T-helper 2 cell treated with Interferon-gamma antibody and Interleukin-4, amounts not matched to agents 5 μg/mL and 100 μg/mL, for 36 hours (primary cell): ENCODE data around the gene VANGL1.

Experiments used
- DNase-seq: peaks from one replicate; pipeline ENCODE4 v3.0.0; 2021; ENCODE audit warnings: low spot score
- H3K27ac Mint-ChIP-seq: one replicate; pipeline ENCODE4 v1.8.0; 2021; ENCODE audit warnings: mild to moderate bottlenecking, mixed read lengths
- H3K27me3 Mint-ChIP-seq: one replicate; pipeline ENCODE4 v1.8.0; 2021; ENCODE audit warnings: low read depth, mixed read lengths
- H3K36me3 Mint-ChIP-seq: one replicate; pipeline ENCODE4 v1.8.0; 2021; ENCODE audit warnings: low read depth, mixed read lengths
- H3K4me1 Mint-ChIP-seq: one replicate; pipeline ENCODE4 v1.8.0; 2021; ENCODE audit warnings: low read depth, mixed read lengths
- H3K4me3 Mint-ChIP-seq: one replicate; pipeline ENCODE4 v1.8.0; 2022; ENCODE audit warnings: mild to moderate bottlenecking, moderate library complexity, mixed read lengths
- H3K9me3 Mint-ChIP-seq: one replicate; pipeline ENCODE4 v1.8.0; 2021; ENCODE audit warnings: mixed read lengths

The VANGL1 gene

DNA sequence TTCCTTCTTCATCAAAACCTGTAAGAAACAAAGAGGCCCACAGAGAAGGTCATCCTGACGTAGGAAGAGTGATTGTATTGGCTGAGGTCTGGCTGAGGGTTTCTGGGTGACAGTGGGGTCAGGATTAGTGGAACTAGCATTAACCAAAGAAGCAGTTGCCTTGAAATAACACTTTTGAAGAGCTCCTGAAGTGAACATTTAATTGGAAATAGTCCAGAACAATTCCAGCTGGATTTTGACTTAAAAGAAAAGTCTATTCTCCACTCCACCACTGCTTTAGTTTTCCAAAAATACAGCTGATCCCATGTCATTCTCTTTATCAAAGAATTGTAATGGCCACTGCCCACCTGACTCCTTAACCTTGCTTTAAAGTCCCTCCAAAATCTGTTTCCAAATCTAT lies 99.0 kb downstream of the VANGL1 start:
- Mint-ChIP-seq H3K36me3 (no peaks in the 10 kb centered on the region), H3K27me3 (peaks cover 2% of the 10 kb centered on the region), H3K4me3 (no peak overlapping the region), H3K4me1 (no peaks in the 10 kb centered on the region), H3K27ac (no peak overlapping the region), H3K9me3 (no peaks in the 10 kb centered on the region)
- no peak for DNase-seq

DNA sequence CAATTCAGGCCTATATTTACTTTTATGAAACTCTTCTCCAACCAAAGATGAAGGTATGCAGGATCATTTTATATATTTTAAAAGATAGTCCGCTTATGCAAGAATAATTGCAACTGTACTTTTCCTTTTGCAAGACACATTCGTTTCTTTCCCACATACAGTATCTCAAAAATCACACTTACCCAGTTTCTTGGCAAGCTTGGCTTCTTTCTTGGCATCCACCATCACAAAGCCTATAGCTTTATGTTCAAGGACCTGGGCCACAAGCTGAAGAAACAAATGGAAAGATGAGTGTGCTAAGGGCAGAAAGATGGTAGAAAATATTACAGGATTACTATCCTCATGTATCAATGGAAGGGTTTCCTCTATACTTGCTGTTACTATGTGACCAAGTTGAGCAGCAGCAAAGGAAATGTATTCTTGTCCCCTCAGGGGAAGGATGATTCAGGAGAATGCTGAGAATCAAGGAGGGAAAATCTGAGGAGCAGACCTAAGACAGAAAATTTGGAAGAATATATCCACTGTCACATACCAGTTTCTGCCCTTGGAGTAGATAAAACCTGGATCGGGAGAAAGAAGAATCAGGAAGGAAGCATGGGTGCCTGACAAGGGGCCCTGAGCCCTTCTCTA lies 103.0 kb downstream of the VANGL1 start:
- Mint-ChIP-seq H3K27ac (no peak overlapping the region), H3K36me3 (no peaks in the 10 kb centered on the region), H3K4me1 (no peaks in the 10 kb centered on the region), H3K9me3 (no peaks in the 10 kb centered on the region), H3K4me3 (no peak overlapping the region), H3K27me3 (peaks cover 11% of the 10 kb centered on the region)
- DNase-seq, result no peak

DNA sequence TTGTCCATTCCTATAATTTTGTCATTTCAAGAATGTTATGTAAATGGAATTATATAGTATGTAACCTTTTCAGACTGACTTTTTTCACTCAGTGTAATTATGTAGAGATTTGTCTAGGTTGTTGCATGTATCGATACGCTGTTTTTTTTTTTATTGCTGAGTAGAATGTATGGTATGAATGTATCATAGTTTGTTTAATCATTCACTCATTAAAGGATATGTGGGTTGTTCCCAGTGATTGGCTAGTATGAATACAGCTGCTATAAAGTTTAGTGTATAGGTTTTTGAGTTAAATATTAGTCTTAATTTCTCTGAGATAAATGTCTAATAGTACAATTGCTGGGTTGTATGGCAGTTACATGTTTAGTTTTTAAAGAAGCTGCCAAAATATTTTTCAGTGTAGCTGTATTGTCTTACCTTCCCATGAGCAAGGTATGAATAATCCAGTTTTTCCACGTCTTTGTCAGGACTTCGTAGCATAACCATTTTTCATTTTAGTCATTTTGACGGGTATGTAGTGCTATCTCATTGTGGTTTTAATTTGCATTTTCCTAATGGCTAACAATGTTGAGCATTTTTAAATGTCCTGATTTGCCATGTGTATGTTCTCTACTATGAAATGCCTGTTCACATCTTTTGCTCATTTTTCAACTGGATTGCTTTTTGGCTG lies 104.4 kb downstream of the VANGL1 start:
- H3K4me1 Mint-ChIP-seq, result no peaks in the 10 kb centered on the region
- H3K36me3 Mint-ChIP-seq, result no peaks in the 10 kb centered on the region
- DNase-seq, result no peak
- H3K27ac Mint-ChIP-seq, result no peak overlapping the region
- peaks cover 11% of the 10 kb centered on the region for H3K27me3 Mint-ChIP-seq
- H3K4me3 Mint-ChIP-seq, result no peak overlapping the region
- no peaks in the 10 kb centered on the region for H3K9me3 Mint-ChIP-seq
